ENCODE data around the gene COL4A3.

DNA sequence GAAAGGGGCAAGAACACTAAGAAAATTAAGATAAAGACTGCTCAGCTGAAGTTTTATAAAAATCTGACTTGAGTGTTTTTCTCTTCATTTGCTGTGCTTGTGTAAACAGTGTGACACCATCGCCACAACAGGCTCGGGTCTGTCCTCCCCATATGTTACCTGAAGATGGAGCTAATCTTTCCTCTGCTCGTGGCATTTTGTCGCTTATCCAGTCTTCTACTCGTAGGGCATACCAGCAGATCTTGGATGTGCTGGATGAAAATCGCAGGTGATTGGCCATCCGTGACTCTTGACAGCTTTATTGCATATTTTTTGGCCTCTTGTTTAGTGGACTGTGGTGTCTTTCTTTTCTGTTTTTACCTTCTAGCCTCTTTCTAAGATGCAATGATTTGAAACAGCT, 182.7 kb downstream of the COL4A3 start:
- TF ChIP-seq REST (IDR thresholded peaks at IDR 0.05; ENCODE audit: insufficient read depth in 1 of 2, low read depth in 2 of 2, low read length in 2 of 2), result no peak
- TF ChIP-seq SIN3A (IDR thresholded peaks at IDR 0.05; ENCODE audit: borderline replicate concordance, insufficient read depth, low read length), result no peak
- no peak for TF ChIP-seq POLR2AphosphoS5 (IDR thresholded peaks at IDR 0.05; ENCODE audit: low read depth, low read length)
- no peak for TF ChIP-seq TAF1 (IDR thresholded peaks at IDR 0.05; ENCODE audit: borderline replicate concordance, insufficient read depth, low read length)

Data from PFSK-1 (cell line).